IPS-NIHi11 (cell line): Measurements from ENCODE around the gene HBE1.
A peak's percentile ranks its signal among the peaks of the same experiment; 100 is the strongest.
"Not testable (repeated sequence)": the region's sequence is repeated elsewhere in the genome, so short reads cannot be mapped to it uniquely, and the experiment has no call there.

Experiments used
- DNase-seq: peaks from one replicate; pipeline ENCODE4 v3.0.0; 2012; ENCODE audit warnings: mixed read lengths, low spot score

Gene HBE1

DNA sequence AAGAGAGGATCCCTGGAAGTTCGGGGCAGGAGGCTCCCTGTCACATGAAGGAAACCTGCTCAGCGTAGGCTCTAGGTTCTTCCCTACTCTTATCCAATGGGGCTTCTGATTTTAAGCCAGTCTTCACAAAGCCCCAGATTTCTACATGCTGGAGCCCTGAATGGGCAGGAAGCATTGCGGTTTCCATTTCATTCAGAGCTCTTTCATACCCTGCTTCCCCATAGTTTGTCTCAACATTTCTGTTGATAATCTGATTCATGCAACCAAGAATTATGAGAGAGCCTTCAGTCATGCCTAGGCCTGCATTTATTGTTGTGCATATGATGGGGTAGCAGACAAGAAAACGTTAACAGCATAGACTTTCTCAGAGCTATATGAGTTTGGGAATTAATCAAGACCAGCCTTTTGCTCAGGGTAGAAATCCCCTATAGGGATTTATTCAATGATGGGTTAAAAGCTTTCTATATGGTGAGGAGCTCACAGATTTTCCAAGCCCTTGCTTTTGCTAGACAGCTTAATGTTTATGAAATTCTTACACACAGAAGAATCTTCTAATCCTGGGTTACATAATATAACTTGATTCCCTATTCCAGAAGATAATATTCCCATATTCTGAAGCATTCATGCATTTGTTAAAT, 16.1 kb upstream of the HBE1 start:
- DNase-seq, result no peak

DNA sequence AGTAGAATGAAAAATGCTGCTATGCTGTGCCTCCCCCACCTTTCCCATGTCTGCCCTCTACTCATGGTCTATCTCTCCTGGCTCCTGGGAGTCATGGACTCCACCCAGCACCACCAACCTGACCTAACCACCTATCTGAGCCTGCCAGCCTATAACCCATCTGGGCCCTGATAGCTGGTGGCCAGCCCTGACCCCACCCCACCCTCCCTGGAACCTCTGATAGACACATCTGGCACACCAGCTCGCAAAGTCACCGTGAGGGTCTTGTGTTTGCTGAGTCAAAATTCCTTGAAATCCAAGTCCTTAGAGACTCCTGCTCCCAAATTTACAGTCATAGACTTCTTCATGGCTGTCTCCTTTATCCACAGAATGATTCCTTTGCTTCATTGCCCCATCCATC, 14.9 kb upstream of the HBE1 start:
- no peak for DNase-seq

- no peak for DNase-seq
These were observed 14.1 kb upstream of the HBE1 start for GRCh38 chr11:5283882-5284281.

DNA sequence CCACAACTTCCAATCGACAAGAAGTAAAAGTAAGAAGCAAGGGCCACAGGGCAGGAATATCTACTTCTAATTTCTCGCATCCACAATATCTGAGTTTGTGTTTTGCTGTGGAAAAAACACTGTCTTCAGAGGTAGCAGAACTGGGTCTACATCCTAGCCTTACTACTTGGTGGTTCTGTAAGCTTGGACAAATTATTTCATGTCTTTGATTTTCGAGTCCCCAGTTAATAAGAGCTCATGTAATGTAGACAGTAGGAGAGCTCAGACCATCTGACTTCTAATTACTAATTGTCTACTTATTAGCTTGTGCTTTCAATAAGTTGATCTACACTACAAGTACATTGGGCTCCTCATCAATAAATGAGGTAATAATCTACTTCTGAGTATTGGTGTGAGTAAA, 13.3 kb upstream of the HBE1 start:
- no peak for DNase-seq

DNA sequence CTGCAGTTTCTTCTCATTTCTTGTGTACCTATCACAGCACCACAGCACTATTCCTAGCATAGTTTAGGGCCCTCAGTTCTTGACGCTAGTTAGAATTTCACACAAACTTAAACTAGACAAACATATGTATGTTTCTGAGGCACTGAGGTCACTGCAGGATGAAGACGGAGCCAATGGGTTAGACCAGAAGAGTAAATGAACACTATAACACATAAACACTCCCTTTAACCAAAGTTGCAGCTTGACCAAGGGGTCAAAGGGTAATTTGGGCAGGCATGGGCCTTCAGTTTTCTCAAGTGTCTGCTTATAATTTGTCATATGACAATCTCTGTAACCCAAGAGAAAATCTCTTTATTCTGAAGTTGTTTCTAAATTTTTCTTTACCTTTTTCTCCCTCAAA, 12.9 kb upstream of the HBE1 start:
- DNase-seq, result no peak

DNA sequence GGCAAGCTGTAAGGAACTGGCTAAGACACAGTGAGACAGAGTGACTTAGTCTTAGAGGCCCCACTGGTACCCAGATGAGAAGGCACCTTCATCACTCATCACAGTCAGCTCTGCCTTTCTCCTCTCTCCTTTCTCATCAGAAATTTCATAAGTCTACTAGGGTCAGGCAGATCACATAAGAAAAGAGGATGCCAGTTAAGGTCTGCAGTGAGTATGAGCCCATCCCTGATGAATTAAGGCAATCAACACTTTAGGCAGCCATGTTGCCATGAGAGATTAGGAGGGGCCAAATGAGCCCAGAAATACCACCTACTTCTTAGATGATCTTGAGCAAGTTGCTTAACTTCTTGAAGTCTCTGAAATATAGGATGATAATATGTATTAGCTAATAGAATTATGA, 11.9 kb upstream of the HBE1 start:
- DNase-seq, result no peak

GRCh38 chr11:5280582-5281102, 10.9 kb upstream of the HBE1 start:
- peak; percentile 45 for DNase-seq

DNA sequence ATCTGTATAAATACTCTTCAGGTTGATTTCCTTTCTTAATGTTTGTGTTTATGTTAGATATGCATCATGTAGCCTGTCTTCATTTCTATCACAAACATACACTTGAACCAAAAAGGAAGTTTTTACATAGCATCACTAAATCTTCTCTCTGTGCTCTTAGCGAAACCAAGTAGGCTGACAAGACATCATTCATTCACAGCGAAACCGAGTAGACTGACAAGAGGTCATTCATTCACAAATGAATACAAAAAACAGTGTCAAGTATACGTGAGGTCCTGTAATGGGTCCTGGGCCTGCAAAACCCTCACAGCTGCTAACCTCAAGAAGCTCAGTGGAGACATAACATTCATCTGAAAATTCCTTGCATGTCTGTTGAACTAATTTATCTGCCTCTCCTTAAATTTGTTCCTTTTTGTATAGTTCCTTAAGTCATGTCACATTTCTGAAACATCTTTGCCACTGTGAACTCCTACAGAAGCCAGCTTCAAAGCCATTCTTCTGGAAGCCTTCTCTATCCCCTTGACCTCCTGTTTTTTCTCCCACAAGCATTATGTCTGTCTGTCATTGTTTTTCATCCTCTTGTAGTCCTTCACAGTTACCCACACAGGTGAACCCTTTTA, 9.8 kb upstream of the HBE1 start:
- no peak for DNase-seq

GRCh38 chr11:5277807-5278382, 8.2 kb upstream of the HBE1 start:
- DNase-seq, result no peak

DNA sequence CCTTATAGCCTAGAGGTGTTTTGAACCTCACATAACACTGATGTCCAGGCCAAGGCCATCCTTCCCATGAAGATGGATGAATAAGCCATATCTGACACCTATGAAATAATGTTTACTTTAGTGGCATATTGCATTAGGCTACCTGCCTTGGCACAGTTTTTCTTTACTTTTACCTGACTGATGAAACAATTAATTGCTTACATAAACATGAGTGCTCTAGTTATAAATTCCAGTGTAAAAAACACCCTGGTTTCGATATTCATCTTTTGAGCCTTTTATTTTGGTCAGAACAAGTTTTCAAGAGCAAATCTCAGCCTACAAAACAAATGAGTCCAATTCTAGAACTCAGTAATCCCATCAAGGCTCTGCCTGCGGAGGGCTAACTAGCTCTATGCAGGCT, 7.0 kb upstream of the HBE1 start:
- no peak for DNase-seq

DNA sequence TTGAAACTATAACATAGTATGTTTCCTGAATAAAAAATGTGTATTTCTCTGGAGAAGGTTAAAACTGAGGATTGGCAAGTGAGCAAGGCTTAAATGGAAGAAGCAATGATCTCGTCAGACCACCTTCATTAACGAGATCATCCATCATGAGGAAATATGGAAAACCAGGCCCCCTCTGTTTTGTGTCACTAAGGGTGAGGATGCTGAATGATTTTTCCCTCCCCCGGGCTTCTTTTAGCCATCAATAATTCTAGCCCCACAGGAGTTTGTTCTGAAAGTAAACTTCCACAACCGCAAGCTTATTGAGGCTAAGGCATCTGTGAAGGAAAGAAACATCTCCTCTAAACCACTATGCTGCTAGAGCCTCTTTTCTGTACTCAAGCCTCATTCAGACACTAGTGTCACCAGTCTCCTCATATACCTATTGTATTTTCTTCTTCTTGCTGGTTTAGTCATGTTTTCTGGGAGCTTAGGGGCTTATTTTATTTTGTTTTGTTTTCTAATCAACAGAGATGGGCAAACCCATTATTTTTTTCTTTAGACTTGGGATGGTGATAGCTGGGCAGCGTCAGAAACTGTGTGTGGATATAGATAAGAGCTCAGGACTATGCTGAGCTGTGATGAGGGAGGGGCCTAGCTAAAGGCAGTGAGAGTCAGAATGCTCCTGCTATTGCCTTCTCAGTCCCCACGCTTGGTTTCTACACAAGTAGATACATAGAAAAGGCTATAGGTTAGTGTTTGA, 5.8 kb upstream of the HBE1 start:
- DNase-seq, result no peak

DNA sequence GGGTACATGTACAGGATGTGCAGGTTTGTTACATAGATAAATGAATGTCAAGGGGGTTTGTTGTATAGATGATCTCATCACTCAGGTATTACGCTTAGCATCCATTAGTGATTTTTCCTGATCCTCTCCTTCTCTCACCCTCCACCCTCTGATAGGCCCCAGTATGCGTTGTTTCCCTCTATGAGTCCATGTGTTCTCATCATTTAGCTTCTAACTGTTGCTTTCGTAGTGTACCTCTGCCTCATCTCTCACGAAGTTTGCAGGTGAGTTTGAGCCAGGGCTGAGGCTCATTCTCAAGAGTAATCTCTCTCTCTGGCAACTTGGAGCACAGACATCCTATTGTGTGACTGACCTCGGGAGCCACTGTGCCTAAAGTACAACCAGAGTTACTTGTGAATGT, 4.7 kb upstream of the HBE1 start:
- no peak for DNase-seq

DNA sequence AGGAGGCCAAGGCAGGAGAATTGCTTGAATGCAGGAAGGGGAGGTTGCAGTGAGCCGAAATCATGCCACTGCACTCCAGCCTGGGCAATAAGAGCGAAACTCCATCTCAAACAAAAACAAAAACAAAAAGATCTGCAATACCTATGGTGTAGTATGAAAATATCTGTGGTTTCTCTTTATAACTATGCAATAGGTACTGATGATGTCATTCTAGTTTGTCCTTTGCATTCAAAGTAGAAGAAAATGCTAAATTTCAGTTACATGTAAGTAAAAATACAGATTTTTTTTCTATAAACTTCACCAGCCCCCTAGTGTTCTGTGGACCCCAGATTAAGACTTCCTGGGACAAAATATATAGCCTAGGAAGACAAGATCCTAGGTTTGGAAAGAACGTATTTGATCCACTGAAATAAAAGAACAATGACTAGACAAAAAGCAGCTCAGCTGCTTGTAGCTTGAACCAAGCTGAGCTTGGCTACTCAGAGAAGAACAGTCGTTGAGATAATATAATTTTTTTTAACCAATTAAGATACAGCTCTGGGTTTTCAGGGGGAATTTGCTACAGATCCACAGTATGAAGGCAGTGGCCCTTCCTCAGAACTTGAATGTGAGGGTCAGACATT, 2.8 kb upstream of the HBE1 start:
- no peak for DNase-seq

GRCh38 chr11:5267033-5267563, 2.6 kb downstream of the HBE1 start:
- DNase-seq, result no peak

GRCh38 chr11:5266609-5267008, 3.1 kb downstream of the HBE1 start:
- no peak for DNase-seq

DNA sequence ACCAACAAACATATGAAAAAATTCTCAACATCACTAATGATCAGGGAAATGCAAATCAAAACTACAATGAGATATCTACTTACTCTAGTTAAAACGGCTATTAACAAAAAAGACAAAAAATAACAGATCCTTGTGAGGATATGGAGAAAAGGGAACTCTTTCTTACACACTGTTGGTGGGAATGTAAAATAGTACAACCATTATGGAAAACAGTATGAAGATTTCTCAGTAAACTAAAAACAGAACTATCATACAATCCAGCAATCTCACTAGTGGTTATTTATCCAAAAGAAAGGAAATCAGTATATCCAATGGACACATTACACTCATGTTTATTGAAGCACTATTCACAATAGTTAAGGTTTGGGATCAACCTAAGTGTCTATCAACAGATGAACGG, 3.9 kb downstream of the HBE1 start:
- no peak for DNase-seq

GRCh38 chr11:5258543-5259262, 11.0 kb downstream of the HBE1 start:
- DNase-seq, result peak; percentile 11

DNA sequence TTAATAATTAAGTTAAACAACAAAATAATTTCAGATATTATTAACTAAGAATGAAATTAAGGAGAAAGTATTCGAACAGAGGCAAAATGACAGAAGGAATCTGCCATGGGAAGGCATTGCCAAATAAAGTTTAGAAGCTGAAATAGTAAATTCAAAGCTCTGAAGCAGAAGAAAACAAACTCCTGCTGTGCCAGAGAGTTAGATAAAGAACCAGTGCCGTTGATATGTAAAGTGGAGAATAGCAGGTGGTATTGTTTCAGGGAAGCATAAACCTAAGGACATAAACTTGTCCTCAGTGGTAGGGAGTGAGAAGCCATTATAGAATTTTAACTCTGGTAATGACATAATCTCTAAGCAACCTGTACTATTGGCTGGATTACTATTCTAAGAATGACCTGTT, 12.4 kb downstream of the HBE1 start:
- DNase-seq, result peak; percentile 36

DNA sequence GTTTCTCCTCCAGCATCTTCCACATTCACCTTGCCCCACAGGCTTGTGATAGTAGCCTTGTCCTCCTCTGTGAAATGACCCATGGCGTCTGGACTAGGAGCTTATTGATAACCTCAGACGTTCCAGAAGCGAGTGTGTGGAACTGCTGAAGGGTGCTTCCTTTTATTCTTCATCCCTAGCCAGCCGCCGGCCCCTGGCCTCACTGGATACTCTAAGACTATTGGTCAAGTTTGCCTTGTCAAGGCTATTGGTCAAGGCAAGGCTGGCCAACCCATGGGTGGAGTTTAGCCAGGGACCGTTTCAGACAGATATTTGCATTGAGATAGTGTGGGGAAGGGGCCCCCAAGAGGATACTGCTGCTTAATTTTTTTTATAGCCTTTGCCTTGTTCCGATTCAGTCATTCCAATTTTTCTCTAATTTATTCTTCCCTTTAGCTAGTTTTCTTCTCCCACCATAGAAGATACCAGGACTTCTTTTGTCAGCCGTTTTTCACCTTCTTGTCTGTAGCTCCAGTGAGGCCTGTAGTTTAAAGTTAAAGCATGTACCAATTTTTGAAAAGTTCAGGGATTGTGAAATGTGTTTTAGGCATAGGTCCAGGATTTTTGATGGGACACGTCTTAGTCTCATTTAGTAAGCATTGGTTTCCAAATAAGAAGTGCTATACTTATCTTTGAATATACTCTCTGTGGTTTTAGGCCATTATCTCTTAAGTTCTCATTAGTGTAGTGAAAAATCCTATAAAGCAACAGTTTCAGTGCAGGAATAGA, 14.9 kb downstream of the HBE1 start, which contains the start of gene HBG2:
Gene HBG2 (minus strand): TSS at position 136 of the 768 bp plus-strand sequence. CDS start 53 bp downstream, at position 83.
- not testable (repeated sequence) for DNase-seq

GRCh38 chr11:5254023-5254422, 15.7 kb downstream of the HBE1 start:
- DNase-seq, result not testable (repeated sequence)

GRCh38 chr11:5253440-5253839, 16.3 kb downstream of the HBE1 start:
- DNase-seq, result not testable (repeated sequence)
